Stimulated activated memory B cell treated with anti-CD40 and anti-IgM and Interleukin-4, amounts not matched to agents 10 μg/mL and 1 μg/mL and 100 μg/mL, for 72 hours (primary cell): ENCODE data around the gene AGPAT1.

ENCODE experiments used
- ATAC-seq: fragments of 150-1000 bp; cut with Tn5 transposase; 2 replicates; pipeline ENCODE4 v1.10.0; 2021
- H3K27ac Mint-ChIP-seq: one replicate; pipeline ENCODE4 v1.8.0; 2022; ENCODE audit warnings: mild to moderate bottlenecking, mixed read lengths
- H3K27me3 Mint-ChIP-seq: one replicate; pipeline ENCODE4 v1.8.0; 2022; ENCODE audit warnings: mixed read lengths
- H3K36me3 Mint-ChIP-seq: one replicate; pipeline ENCODE4 v1.8.0; 2022; ENCODE audit warnings: mixed read lengths
- H3K4me1 Mint-ChIP-seq: one replicate; pipeline ENCODE4 v1.8.0; 2022; ENCODE audit warnings: mixed read lengths
- H3K4me3 Mint-ChIP-seq: one replicate; pipeline ENCODE4 v1.8.0; 2022; ENCODE audit warnings: mild to moderate bottlenecking, moderate library complexity, mixed read lengths
- H3K9me3 Mint-ChIP-seq: one replicate; pipeline ENCODE4 v1.8.0; 2022; ENCODE audit warnings: mixed read lengths

The AGPAT1 gene

DNA sequence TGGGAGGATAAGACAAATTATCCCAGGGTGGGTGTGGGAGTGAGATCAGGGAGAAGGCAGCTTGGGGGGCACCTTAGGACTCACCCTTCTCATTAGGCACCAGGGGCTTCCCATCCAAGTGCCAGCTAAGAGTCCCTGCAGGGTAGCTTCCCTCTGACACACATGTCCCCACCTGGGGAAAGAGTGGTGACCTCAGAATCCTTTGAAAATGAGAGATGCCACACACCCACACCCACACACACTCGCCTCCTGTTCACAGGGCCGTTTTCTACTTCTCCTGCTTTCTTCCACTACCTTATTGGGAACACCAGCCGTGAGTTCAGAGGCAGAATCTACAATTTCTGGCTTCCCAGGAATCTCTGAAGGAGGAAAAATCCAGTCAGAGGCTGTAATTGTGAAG, 7.1 kb upstream of the AGPAT1 start:
- Mint-ChIP-seq H3K9me3 (no peaks in the 10 kb centered on the region), H3K4me3 (no peak overlapping the region), H3K4me1 (peaks cover 63% of the 10 kb centered on the region), H3K27me3 (no peaks in the 10 kb centered on the region), H3K36me3 (peaks cover 53% of the 10 kb centered on the region), H3K27ac (peak overlapping the region; percentile 23)
- ATAC-seq, result no peak

DNA sequence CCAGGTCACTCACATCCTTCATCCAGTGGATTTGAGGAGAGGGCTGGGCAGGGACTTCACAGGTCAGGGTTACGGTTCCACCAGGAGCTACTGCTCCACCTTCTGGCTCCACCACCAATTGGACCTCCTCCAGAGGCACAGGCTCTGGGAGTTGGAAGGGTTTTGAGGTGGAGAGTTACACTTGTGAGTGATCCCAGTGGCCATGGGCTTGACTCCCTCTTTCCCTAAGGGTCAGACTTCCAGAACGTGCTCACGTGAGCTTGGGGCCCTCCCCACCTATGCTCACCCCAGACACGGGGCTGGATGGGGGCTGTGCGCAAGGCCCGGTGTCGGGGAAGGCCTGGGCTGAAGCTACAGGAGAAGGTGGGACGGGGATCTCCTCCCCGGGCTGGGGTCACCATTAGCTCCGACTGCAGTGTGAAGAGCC, 6.7 kb upstream of the AGPAT1 start:
- Mint-ChIP-seq H3K27ac (peak overlapping the region; percentile 23), H3K4me1 (peaks cover 61% of the 10 kb centered on the region), H3K27me3 (no peaks in the 10 kb centered on the region), H3K9me3 (no peaks in the 10 kb centered on the region), H3K36me3 (peaks cover 50% of the 10 kb centered on the region), H3K4me3 (no peak overlapping the region)
- ATAC-seq, result no peak

DNA sequence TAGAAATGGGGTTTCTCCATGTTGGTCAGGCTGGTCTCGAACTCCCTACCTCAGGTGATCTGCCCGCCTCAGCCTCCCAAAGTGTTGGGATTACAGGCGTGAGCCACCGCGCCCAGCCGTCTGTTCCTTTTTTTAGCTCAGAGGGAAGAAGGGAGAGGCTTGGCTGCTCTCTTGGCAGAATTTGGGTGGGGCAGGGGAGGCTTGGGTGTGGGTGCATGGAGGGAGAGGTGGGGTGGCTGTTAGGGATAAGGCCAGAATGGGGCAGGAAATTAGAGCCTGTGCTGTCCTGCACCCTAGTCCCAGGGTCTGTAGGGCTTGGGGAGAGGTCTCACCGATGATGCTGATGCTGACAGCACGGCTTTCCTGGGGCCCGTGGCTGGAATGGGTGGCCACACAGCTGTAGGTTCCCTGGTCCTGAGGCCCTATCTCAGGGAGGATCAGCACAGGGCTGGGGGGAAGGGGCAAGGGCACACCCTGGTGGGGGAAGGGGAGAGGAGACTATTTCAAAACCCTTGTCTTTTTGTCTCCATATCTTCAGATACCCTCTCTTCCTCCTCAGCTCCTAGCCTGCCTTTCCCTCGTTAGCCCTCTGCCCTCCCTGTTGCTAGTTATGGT, 6.1 kb upstream of the AGPAT1 start:
- Mint-ChIP-seq H3K4me3 (no peak overlapping the region), H3K4me1 (peaks cover 61% of the 10 kb centered on the region), H3K27me3 (no peaks in the 10 kb centered on the region), H3K9me3 (no peaks in the 10 kb centered on the region), H3K36me3 (peaks cover 44% of the 10 kb centered on the region), H3K27ac (peak overlapping the region; percentile 23)
- no peak for ATAC-seq

DNA sequence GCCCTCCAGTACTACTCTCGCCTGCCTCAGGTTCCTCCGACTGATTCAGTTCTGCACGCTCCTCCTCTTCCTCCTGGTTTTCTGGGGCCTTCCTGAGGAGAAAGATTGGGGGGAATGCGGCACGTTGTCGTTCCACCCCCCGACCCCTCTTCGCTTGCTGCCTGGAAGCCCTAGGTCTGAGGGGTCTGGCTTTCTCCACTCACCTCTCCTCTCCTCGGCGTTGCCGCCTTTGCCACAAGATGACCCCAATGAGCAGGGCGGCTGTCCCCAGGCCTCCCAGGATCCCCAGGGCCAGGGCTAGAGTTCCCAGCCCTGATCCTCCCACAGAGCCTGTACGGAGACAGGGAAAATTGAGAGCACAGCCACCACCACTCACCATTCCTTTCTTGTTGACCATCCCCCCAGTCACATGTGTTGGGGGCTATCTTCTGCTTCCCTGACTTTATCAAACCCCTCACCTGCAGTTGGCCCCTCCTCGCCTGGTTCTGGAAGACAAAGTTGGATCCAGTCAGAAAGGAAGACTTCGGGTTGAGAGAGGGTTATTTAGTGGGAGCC, 5.3 kb upstream of the AGPAT1 start:
- Mint-ChIP-seq H3K4me3 (no peak overlapping the region), H3K27me3 (no peaks in the 10 kb centered on the region), H3K9me3 (no peaks in the 10 kb centered on the region), H3K36me3 (peaks cover 36% of the 10 kb centered on the region), H3K4me1 (peaks cover 61% of the 10 kb centered on the region), H3K27ac (no peak overlapping the region)
- ATAC-seq, result no peak

DNA sequence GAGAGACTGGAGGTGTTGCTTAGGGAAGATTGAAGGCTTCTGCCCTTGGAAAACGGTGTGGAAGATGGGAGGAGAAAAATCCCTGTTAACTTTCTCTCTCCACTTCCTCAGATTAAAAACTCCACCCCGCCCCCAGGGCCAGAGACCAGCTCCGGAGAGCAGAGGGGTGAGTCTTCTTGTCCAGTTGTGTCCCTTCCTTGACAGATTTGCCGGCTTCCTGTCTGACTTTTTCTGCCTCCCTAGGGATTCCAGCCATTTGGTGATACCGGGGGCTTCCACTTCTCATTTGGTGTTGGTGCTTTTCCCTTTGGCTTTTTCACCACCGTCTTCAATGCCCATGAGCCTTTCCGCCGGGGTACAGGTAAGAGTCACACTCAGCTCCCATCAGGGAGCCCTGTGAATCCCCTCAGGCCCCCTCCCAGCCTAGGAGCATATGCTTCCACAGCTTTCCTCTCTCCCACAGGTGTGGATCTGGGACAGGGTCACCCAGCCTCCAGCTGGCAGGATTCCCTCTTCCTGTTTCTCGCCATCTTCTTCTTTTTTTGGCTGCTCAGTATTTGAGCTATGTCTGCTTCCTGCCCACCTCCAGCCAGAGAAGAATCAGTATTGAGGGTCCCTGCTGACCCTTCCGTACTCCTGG, 4.0 kb upstream of the AGPAT1 start:
- no peak for ATAC-seq
- H3K27me3 Mint-ChIP-seq, result no peaks in the 10 kb centered on the region
- H3K27ac Mint-ChIP-seq, result peak overlapping the region; percentile 86
- no peaks in the 10 kb centered on the region for H3K9me3 Mint-ChIP-seq
- H3K4me1 Mint-ChIP-seq, result peaks cover 63% of the 10 kb centered on the region
- peak overlapping the region; percentile 47 for H3K4me3 Mint-ChIP-seq
- H3K36me3 Mint-ChIP-seq, result peaks cover 28% of the 10 kb centered on the region

DNA sequence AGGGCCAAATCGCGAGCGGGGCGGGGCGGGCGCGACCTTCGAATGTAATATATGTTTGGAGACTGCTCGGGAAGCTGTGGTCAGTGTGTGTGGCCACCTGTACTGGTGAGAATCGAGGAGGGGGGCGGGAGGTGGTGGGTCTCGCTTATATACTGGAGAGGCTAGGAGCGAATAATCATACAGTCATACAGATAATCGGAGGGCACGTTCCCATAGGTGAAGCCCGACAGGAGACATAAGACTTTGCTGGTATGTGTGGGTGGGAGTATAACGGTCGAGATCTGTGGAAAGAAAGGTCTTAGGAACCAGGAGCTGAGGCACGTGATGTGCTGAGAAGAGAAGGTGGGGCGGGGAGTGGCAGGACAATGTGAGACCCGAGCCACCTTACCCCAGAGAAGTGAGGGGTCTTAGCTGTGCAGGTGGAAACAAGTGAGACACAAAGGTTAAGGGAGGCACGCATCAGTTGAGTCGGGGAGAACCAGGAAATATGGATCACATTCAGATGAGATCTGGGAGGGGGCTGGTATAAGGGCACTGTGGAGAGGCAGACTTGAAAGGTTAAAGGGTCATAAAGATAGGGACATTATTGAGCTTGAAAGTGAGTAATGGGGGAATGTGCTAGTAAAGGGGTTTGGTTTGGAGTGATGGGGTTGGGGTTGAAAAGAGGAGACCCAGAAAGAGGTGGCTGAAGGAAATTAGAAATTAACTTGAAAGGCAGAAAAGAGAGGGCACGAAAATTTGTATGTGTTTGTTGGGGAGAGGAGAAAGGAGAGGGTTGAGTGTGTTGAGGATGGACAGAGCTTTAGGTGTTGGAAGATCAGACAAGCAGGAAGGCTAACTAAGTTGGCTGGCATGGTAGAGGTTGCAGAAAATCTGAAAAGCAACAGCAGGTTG, 2.9 kb upstream of the AGPAT1 start:
- Mint-ChIP-seq H3K4me3 (peak overlapping the region; percentile 86), H3K4me1 (peaks cover 70% of the 10 kb centered on the region), H3K36me3 (peaks cover 28% of the 10 kb centered on the region), H3K27ac (peak overlapping the region; percentile 86), H3K27me3 (no peaks in the 10 kb centered on the region), H3K9me3 (no peaks in the 10 kb centered on the region)
- no peak for ATAC-seq

DNA sequence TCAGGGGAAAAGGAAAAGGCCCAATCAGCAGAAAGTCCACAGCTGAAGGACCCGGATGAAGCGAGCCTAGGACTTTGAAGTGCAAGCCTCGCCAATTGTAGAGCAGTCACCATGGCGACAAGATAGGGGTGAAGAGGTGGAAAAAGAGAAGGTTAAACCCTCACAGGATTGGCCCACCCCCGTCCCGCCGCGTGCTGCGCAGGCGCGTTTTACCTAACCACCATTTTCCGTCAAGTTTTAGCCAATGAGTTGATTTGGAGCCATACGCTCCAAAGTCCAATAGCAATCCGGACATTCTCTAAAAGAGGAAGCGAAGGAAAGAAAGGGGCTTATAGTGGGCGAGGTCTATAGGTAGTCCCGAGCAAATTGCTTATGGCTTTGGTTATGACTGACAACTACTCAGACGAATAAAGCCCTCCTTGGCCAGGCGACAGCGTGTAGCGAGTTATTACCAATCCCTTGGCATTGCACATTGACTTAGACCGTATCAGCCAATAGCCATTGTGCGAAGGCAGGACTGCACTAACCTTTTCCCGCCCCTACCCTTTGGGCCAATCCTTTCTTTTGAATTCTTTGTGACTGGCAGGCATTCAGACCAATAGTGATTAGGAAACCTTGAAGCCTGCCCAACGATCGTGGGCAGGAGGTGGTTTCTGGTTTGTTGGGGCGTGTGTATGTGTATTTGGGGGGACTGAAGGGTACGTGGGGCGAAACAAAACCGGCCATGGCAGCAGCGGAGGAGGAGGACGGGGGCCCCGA, 2.1 kb upstream of the AGPAT1 start, which contains the start of gene RNF5:
TSS of gene RNF5 (plus strand) at position 618 of the 759 bp plus-strand sequence. CDS start at position 725, 107 bp downstream.
- H3K4me1 Mint-ChIP-seq, result peaks cover 78% of the 10 kb centered on the region
- peak; percentile 95 for ATAC-seq
- H3K27ac Mint-ChIP-seq, result peak within 1 kb of the TSS; percentile 86
- H3K27me3 Mint-ChIP-seq, result no peaks in the 10 kb centered on the region
- no peaks in the 10 kb centered on the region for H3K9me3 Mint-ChIP-seq
- peaks cover 28% of the 10 kb centered on the region for H3K36me3 Mint-ChIP-seq
- peak within 1 kb of the TSS; percentile 86 for H3K4me3 Mint-ChIP-seq

DNA sequence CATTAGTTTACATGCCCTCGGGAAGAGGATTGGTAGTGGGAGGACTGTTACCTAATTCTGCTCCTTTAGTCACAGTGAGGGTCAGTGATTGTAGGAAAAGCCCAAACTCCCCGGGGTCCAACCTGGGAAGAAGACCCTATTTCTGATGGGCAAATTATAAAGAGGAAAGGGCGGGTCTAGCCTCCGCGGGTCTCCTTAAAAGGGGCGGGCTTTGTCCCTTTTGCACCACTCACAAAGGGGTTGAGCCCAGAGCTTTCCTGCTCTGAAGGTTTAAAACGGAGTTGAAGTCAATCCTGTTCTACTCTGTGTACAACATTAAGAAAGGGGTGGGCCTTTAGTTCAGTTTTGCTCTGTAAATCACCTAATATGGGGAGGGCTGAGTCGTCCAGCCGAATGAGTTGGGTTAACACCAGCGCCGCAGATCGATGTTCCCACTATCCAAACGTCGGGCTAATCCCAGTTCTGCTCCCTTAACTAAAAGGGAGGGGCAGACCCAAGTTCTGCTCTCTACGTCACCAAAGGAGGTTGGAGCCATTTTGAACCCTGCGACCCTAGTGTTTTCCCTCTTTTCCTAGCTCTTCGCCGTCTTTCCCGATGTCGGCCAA, 1.4 kb upstream of the AGPAT1 start:
- no peaks in the 10 kb centered on the region for H3K9me3 Mint-ChIP-seq
- ATAC-seq, result no peak
- H3K36me3 Mint-ChIP-seq, result peaks cover 22% of the 10 kb centered on the region
- no peaks in the 10 kb centered on the region for H3K27me3 Mint-ChIP-seq
- peak overlapping the region; percentile 86 for H3K4me3 Mint-ChIP-seq
- peak overlapping the region; percentile 86 for H3K27ac Mint-ChIP-seq
- peaks cover 75% of the 10 kb centered on the region for H3K4me1 Mint-ChIP-seq

DNA sequence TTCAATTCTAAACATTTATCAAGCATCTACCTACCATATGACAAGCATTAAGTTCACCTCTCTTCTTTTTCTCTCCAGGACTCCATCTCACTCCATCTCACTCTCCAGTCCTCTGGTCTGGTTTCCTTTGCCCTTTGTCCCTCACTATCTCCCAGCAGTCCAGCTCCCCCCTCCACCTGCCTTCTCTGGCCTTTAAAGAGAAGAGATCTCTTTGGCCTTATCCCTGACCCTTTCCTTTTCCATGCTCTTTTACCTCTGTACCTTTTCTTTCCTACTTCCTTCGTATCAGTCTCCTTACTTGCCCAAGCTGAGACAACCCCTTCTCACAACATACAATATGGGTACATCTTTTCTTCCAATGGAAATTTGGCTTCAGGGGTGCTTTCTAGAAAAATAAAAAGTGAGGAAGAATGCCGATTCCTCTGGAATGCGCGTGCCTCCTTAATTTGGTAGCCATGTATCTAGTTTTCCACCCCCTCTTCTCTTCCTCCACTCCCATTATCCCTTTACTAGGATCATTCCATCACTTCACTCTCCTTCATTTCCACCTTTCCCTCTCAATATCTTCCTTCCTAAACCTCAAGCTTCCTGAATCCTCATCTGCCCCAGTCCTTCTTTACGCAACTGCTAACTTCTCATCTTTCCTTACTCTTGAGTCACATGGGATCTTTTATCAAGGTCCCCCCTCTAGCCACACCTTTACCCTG, 745 bp upstream of the AGPAT1 start:
- H3K9me3 Mint-ChIP-seq, result no peaks in the 10 kb centered on the region
- peak overlapping the region; percentile 86 for H3K4me3 Mint-ChIP-seq
- peak overlapping the region; percentile 86 for H3K27ac Mint-ChIP-seq
- H3K36me3 Mint-ChIP-seq, result peaks cover 22% of the 10 kb centered on the region
- ATAC-seq, result no peak
- no peaks in the 10 kb centered on the region for H3K27me3 Mint-ChIP-seq
- H3K4me1 Mint-ChIP-seq, result peaks cover 74% of the 10 kb centered on the region

DNA sequence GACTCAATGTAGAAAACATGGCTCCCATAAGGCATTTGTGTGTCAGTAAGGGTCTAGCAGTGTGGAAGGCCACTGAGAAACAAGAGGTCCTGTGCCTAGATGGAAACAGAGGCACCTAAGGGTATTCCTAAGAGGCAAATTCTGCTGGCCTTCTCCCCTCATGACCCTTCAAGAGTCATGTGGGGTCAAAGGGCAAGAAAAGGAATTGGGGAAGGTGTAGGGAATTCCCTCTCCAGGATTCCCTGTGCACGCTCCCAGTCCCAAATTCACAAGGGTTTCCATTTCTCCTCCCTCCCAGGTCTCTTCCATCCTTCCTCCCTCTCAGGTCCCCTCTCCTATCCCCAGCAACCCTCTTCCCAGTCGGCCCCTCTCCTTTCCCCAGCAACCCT, 568 bp downstream of the AGPAT1 start:
- Mint-ChIP-seq H3K9me3 (no peaks in the 10 kb centered on the region), H3K4me1 (peaks cover 69% of the 10 kb centered on the region), H3K36me3 (peaks cover 23% of the 10 kb centered on the region), H3K27ac (peak overlapping the region; percentile 86), H3K27me3 (no peaks in the 10 kb centered on the region), H3K4me3 (peak overlapping the region; percentile 86)
- no peak for ATAC-seq

DNA sequence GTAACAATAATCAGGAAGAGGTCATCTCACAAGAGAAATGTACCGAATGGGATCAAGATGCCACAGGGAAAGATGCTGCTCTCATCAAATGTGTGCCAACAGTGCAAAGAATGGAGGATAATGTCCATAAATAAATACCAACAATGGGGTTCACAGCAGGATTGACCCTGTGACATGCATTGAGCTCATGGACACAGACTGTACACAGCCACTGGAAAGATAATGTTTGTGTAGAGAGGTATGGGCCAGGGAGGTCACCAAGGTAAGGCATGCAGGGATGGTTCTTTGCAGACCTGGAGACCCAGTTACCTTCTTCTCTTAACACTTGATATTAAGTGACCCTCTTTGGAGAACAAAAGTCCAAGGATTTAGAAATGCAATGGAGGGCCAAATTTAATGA, 1.5 kb downstream of the AGPAT1 start:
- ATAC-seq, result no peak
- Mint-ChIP-seq H3K4me1 (peaks cover 60% of the 10 kb centered on the region), H3K27ac (no peak overlapping the region)

DNA sequence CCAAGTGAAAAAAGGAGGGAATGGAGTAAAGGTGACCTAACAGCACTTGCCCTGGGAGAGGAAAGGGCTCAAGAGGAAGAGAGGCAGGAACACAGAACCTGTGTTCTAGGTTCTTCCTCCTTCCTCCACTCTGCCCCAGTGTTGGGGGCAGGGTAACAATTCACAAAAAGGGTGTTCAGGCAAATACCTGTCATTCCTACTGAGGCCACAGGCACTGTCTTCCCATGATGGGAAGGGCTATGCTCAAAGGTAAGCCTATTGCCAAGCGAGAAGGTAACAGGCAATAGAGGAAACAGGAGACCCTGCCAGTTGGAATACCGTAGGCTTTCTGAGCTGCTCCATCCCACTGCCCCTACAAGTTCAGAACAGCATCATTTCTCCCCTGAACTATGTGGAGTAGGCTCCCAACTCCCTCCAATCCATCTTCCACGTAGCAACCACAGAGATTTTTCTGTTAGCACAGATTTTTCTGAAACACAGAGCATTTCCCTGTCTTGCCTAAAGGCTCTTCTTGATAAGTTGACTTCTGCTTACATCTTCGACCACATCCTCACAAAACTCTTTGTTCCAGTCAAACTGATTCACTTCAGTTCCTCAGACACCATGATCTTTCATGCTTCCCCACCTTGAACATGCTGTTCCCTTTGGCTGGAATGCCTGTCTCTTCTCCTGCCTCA, 2.7 kb downstream of the AGPAT1 start:
- H3K4me3 Mint-ChIP-seq, result no peak overlapping the region

More for the DNA sequence above, 1.5 kb downstream of the AGPAT1 start:
- Mint-ChIP-seq H3K36me3 (peaks cover 27% of the 10 kb centered on the region), H3K9me3 (no peaks in the 10 kb centered on the region), H3K4me3 (peak overlapping the region; percentile 3), H3K27me3 (no peaks in the 10 kb centered on the region)

DNA sequence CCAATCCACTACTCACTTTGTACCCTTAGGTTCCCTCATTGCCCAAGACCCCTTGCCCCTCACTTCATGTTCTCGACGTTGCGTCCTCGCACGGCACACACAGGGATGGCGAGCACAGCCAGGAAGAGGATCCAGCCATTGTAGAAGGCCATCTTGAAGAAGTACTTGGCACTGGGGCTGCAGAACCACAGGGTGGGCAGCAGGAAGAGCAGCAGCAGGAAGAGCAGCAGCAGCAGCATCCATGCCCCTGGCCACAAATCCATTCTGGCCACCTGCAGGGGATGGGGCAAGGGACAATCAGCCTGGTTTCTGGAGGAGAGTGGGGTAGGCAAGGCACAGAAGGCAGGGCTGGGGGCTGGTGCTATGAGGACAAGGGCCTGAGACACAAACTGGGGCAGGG, 4.7 kb downstream of the AGPAT1 start:
- Mint-ChIP-seq H3K27ac (no peak overlapping the region), H3K4me3 (no peak overlapping the region), H3K4me1 (peaks cover 49% of the 10 kb centered on the region), H3K27me3 (no peaks in the 10 kb centered on the region), H3K9me3 (no peaks in the 10 kb centered on the region), H3K36me3 (peaks cover 41% of the 10 kb centered on the region)
- no peak for ATAC-seq

More for the DNA sequence above, 2.7 kb downstream of the AGPAT1 start:
- no peak for ATAC-seq
- Mint-ChIP-seq H3K27ac (no peak overlapping the region), H3K36me3 (peaks cover 32% of the 10 kb centered on the region), H3K4me1 (peaks cover 58% of the 10 kb centered on the region), H3K9me3 (no peaks in the 10 kb centered on the region), H3K27me3 (no peaks in the 10 kb centered on the region)
